Measurements from ENCODE around the gene HPSE2.

DNA sequence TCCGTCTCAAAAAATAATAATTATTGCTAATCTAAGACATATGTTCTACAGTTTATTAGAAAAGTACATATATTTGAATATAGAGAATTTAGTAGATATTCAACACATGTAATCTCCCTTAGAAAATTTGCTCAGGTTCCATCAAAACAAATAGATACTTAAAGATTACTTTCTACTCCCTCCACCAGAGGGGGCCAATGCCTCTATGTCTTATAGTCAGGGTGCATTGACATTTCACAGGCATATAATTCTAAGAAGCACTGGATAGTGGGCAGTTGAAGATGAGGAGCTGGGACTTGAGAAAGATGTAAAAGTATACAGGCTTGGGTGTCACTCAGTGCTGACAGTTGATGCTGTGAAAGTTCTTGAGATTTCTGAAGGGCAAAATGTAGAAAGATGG is 487.4 kb downstream of the HPSE2 start:
- TF ChIP-seq GATA3 (IDR thresholded peaks at IDR 0.05; ENCODE audit: low read depth, low read length) (no peak), GATA2 (IDR thresholded peaks at IDR 0.05; ENCODE audit: low read depth, low read length) (no peak)

Data from SH-SY5Y (cell line).